ENCODE data around the gene CKS1B.

Gene CKS1B

DNA sequence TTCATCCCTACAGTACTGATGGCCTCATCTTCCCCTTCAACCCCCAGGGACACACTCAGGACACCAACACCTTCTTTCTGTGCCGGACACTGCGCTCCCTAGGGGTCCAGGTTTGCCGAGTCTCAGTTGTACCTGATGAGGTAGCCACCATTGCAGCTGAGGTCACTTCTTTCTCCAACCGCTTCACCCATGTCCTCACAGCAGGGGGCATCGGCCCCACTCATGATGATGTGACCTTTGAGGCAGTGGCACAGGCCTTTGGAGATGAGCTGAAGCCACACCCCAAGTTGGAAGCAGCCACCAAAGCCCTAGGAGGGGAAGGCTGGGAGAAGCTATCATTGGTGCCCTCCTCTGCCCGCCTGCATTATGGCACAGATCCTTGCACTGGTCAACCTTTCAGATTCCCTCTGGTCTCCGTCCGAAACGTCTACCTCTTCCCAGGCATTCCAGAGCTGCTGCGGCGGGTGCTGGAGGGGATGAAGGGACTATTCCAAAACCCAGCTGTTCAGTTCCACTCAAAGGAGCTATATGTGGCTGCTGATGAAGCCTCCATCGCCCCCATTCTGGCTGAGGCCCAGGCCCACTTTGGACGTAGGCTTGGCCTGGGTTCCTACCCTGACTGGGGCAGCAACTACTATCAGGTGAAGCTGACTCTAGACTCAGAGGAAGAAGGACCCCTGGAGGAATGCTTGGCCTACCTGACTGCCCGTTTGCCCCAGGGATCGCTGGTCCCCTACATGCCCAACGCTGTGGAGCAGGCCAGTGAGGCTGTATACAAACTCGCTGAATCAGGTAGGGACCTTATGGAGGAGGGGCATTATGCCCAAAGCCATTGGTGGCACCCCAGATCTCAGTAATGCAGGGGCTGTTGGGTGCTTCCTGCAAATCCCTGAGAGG lies 13.8 kb downstream of the CKS1B start:
- no peak for DNase-seq

DNA sequence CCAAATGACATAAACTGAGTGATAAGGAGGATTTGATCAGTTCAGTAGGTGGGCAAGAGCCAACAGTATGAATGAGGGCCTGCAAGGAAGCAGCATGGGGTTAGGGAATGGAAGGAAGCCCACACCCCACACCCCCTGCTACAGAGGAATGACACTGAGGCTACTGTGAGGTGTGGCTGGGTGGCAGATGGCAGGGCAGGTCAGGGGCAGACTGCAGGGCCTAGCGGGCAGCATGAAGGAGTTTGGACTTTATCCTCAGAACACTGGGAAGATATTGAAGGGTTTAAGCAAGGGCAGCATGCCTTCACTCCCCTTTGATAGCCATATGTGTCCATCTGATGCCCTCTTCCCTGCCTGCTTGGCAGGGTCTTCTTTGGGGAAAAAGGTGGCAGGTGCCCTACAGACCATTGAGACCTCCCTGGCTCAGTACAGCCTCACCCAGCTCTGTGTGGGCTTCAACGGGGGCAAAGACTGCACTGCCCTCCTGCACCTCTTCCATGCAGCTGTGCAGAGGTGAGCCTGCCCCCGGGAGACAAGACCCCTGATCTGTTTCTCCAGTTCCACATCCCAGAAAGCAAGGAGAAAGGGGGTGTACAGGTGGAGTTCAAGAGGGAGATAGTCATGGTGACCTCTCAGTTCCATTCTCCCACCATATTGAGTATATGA lies 14.8 kb downstream of the CKS1B start:
- DNase-seq, result no peak

DNA sequence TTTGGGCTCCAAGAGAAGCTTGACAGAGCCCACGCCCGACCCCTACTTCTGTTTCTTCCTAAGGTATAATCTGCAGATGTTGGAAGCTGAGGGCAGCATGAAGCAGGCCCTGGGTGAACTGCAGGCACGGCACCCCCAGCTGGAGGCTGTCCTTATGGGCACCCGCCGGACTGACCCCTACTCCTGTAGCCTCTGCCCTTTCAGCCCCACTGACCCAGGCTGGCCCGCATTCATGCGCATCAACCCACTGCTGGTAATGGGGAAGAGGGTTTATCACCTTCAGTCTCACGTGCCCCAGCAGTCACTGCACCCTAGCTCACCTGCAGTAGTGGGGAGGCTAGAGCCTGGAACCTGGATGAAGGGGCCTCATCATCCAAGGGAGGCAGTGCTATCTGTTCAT lies 15.8 kb downstream of the CKS1B start:
- DNase-seq, result no peak

DNA sequence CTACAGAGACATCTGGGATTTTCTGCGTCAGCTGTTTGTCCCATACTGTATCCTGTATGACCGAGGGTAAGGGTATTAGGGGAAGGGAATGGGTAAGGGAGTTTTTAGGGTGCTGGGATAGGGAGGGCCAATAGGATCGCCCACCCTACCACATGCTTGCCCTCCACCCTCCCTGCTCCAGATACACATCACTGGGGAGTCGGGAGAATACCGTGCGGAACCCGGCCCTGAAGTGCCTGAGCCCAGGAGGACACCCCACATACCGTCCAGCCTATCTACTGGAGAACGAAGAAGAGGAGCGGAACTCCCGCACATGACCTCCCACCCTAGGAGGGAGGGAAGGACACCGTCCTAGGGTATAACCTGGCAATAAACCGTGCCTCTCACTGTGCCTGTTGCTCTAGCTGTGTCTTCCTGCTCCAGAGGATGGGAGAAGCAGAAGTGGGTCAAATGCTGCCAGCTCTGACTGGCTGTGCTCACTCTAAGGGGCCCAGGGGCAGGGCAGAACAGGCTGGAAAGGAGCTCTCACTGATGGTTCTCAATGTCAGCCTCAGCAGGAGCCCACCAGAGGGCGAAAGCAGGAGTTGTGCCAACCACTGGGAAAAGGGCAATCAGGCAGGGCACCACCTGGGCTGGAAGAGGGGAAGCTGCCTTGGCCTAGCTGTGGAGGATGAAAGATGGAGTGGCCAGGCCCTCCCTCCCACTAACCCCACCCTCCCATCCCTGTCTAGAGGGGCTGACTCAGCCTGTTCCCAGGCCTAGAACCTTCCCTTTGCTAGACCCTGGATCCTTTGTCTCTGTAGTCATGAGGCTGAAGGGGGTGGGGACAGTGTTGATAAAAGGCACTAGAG lies 18.5 kb downstream of the CKS1B start:
- DNase-seq, result peak in 1 of 2 experiments; percentile 15

DNA sequence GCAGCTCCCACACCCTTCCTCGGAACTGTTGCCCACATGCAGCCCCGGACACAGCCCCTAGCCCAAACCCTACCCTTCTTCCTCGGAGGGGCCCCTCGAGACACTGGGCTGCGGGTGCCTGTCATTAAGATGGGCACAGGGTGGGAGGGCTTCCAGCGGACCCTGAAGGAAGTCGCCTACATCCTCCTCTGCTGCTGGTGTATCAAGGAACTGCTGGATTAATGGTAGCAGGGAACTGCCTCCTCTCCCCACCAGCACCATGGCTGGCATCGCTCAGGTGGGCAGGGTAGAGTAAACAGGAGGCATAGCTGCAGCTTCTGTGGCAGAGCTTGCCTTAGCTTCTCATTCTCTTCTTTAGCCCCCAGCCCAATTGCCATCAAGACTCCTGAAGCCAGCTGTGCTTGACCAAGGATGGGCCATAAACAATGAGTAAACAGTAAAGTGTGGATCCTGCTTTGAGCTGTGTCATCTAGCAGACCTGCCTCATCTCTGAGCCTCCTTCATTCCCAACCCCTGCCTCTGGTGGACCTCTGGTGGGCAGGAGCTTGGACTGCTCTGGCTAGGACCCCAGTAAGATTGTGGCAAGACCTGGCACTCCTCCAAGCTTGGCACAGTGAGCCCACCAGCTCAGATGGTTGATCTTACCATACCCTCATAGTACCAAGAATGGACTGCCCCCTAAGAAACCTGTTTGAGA lies 19.2 kb downstream of the CKS1B start, which contains the start of gene LENEP:
TSS of gene LENEP (plus strand) at position 15 of the 697 bp plus-strand sequence. CDS start at position 37, 22 bp downstream.
- DNase-seq, result no peak

DNA sequence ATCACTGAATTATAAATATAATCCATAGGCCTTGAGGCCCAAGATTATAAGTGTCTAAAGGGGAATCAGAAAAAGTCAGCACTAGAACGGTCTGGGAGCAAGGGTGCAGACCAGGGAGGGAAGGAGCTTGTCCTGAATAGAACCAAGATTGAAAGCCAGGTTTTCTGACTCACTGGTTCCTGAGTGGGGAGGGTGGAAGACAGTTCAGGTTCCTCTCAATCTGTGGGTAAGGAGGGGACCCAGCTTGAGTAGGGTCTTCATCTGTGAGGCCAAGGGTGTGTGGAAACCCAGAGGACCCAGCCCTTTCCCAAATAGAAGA lies 19.7 kb downstream of the CKS1B start:
- DNase-seq, result no peak

DNA sequence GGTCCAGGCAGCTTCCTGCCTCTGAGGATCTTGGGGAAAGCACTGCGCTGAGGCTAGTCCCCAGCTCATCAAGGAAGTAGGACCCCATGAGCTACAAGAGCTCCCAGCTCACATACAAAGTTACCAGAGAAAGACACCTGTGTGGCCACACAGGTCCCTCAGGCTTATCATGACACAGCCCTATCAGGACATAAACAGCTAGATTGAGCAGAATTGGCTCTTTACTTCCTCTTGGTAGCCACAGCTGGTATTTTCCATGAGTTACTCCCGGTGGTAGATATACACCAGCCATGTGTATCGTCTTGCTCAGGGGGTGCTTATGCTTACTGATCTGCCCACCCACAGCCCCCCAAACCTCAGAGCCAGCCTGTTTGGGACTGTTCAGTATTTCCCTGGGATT lies 20.1 kb downstream of the CKS1B start:
- DNase-seq, result no peak

DNA sequence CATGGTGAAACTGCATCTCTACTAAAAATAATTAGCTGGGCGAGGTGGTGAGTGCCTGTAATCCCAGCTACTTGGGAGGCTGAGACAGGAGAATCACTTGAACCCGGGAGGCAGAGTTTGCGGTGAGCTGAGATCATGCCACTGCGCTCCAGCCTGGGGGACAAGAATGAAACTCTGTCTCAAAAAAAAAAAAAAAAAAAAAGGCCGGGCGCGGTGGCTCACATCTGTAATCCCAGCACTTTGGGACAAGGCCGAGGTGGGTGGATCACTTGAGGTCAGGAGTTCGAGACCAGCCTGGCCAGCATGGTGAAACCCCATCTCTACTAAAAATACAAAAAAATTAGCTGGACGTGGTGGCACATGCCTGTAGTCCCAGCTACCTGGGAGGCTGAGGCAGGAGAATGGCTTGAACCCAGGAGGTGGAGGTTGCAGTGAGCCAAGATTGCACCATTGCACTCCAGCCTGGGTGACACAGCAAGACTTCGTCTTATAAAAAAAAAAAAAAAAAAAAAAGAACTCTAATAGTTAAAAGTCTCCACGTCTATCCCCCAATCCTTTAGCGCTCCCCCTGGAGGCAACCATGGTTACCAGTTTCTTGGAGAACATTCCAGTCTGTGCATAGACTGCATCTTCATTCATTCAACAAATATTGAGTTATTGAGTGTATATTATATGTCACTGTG lies 21.0 kb downstream of the CKS1B start:
- DNase-seq, result peak in 1 of 2 experiments; percentile 34

DNA sequence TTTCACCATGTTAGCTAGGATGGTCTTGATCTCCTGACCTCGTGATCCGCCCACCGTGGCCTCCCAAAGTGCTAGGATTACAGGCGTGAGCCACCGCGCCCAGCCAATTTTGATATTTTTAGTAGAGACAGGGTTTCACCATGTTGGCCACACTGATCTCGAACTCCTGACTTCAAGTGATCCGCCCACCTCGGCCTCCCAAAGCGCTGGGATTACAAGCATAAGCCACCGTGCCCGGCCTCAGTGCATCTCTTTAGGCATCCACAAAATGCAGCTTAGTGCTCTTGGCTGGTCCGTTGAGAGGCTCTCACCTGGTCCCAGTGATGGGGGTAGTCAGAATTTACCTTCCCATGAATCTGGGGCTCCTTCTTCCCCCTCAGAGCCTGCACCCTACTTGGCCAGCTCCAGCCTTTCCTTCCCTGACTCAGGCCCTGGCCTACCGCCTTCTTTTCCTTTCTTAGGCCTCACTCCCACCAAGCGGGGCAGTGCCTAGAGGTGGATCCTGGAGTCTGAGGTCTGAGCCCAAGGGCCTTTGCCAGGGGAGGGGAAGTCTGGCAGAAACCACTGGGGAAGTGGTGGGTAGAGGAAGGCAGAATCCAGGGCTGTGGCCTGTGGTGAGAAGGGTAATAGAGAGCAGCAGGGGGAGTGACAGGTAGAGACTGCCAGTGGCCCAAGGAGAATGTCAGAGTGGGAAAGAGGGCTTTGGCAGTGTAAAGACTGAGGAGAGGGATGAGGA lies 22.7 kb downstream of the CKS1B start:
- DNase-seq, result no peak

DNA sequence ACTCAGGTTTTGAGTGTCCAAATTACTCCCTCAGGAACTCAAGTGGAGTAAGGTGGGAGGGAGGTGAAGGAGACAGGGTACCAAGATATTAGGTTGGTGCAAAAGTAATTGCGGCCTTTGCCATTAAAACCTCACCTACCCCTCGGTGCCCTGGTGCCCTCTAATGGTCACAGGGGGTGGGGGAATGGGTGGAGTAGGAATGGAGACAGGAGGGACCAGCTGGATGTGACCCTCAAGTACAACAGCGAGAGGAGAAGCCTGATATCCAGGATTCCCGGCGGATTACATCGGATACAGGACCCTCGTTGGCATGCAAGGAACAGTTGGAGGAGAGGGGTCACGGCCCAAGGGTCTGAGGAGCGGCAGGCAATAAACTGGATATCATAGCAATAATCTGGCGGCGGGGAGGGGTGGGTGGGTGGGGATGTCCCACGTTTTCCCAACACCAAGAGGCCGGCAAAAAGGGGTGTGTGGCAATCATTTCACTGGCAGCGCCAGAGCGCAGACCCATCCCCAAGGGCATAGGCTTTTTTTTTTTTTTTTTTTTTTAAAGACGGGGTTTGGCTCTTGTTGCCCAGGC lies 23.8 kb downstream of the CKS1B start:
- DNase-seq, result no peak

DNA sequence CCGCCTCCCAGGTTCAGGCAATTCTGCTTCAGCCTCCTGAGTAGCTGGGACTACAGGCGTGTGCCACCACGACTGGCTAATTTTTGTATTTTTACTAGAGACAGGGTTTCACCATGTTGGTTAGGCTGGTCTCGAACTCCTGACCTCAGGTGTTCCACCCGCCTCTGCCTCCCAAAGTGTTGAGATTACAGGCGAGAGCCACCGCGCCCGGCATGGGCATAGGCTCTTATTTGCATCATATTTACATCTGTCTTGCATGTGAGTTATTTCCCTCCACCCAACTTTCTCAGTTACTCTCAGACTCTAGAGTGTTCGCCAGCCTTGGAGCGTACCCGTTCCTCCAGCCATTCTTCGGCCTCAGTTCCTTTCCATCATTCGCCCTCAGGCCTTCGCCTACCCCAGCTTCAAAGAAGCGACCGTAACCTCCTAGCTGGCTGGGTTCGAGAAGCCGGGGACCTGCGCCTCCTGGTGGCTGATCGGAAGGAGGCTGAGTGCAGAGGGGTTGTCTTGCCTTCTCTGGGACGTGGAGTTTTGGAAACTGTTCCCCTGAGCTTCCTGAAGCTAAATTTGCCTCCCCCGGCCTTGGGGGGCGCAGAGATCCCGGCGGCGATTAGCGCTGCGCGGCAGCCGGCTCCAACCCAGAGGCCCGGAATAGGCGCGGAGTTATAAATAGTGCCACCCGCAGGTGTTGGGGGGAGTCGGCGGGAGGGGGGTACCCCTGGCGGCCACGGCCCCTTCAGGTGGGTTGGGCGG lies 24.5 kb downstream of the CKS1B start:
- DNase-seq, result peak; percentile 86 to 88

DNA sequence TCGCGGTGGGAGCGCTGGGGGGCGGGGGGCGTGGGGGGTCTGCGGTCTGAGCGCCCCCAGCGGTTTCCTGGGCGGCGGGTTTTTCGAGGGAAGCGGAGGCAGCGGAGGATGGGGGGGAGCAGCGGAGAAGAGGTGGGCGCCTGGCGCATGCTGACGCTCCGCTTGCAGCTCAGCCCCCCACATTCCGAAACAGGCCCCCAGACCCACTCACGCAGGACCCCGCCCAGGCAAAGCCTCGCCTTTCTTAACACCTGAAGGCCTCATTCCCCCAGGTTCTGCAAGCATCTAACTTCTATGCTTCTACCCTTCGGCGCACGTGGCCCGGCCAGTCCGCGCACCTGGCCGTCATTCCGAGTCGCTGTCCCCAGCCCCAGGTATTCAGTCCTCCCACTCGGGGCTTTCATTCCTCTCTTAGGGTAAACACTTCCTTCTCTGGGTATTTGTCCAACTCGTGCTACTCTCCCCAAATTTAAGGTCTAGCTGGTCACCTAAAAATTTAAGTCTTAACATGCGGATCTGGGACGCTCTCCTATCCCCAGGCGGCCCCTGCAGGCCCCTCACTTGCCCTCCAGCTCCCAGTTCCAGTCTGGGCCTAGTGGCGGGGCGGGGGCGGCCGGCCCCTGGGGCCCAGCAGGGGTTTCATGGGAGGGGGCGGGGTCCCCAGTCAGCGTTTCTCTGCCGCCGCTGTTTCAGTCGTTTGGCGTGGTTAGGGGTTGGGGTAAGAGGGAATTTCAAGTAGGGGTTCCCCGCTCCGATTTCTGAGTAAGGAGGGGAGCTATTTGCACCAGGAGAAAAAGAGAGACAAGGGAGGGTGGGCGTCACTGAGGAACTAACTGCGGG lies 25.3 kb downstream of the CKS1B start:
- peak; percentile 80 to 85 for DNase-seq

DNA sequence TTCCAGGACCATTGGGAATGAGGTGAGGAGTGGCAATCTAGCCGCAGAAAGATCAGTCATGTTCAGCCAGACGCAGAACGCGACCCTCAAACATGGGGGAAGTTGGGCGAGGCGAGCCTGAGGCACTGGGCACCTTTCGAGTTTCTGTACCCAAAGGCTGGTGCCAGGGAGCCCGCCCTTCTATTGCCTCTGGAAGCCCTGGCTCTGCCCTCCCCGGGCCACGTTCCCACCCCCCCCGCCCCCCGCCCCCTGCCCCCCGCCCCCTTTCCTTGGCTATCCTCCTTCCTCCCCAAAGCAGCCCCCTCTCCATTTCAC lies 25.9 kb downstream of the CKS1B start:
- DNase-seq, result no peak

DNA sequence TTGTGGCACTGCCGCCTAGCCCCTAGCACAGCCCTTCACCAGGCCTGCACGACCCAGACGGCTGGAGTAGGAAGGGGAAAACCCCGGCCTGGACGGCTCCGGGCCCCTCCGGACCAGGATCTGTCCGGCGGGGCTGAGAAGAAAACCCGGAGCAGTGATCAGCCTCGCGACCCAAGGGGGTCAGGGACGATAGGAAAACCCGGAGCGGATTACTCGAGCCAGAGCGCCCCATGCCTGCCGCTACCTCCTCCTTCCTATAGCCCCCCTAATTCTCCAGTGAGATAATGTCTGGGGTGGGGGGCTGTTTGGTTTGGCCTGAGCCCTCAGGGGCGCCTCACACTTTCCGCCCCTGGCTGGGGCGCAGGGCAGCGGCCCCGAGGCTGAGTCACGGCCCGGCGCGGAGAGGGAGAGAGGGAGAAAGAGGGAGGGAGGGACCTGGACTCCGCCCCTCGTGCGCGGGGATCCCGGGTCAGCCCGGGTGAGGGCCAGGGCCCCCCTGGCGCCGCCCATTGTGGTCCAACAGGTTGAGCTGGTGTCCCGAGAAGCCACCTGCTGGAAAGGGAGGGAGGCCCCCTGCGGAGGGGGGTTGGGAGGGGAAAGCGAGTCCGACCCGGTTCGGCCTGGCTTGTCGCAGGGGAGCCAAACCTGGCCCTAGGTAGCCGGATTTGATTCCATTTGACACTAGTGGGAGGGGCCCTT lies 26.4 kb downstream of the CKS1B start:
- DNase-seq, result peak; percentile 93 to 95

DNA sequence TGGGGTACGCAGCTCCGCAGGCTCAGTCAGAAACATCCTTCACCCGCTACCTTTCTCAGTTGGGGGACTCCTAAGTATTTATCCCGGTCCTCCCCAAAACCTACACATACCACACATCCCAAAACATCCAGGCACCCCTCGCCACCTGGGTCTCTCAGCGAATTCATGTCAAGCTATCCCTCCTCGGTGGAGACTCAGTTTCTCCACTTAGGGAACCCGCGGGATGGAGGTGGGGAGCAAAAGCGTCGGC lies 26.9 kb downstream of the CKS1B start:
- DNase-seq, result no peak

DNA sequence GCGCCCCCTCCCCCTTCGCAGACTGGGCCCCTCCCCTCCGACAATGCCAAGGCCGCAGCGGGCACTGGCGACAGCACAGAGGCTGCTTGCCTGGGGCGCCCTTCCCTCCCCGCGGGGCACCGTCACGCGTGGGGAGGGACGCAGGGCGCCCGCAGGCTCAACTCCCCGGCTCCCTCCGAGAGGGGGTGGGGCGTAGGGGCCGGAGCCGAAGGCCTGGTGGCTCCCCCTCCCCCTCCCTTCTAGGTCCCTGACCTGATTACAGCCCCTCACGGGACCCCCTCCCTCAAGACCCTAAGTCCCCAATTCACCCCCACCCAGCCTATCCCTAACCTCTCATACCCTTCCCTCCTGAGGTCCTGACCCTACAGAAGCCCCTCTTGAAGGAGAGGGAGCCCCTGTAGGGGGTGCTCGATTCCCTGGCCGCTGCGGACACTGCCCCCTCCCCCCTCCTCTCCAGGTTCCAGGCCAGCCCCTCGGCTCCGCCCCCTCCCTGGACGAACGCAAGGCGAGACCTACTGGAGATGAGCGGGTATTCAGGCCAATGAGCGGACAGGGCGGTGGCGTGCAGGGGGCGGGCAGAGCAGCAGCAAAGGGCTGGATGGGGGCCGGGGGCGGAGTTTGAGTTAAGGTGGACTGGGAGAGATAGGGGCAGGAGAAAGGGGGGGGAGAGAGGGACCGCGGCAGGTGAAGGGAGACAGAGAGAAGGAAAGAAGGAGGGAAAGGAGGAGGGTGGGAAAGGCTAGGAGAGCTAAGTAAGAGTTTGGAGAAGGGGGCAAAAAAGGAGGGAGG lies 27.4 kb downstream of the CKS1B start:
- DNase-seq, result peak; percentile 100

DNA sequence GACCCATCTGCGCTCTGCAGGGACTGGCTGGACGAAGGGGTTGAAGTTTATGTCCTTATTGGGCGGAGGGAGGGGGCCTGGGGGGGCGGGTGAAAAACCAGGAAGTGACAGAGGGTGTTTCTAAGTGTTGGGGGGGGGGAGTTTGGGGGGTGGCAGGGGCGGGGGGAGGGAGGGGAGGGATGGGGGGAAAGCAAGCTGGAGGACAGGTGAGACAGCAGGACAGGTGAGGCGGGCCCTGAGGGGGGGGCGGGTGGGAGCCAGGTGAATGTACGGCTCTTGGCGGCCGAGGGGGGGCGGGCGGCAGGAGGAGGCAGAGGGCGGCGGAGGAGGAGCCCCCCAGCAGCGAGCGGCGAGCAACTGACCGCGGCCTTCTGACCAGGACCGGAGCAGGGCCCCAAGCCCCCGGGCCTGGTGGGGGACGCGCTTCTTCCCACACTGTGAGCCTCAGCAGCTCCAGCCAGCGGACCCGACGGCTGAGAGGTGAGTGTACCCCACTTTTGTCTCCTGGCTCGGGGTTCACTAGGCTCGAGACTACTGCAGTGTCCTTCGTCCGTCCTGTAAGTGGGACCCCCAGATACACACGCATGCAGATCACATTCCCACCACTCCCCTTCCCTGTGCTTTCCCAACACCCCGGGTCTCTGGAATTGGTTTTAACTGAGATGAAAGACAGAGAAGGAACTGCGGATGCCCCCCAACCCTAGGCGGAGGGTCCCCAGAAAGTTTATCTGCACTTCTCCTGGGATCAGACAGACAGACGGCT lies 28.2 kb downstream of the CKS1B start, which contains the start of gene ZBTB7B:
TSS of gene ZBTB7B (plus strand) at position 339 of the 763 bp plus-strand sequence. CDS start 11,859 bp downstream, outside the sequence.
- peak in 1 of 2 experiments; percentile 29 for DNase-seq
